Body of pancreas (tissue), 4 donors: ENCODE data around the gene C16orf95.

ENCODE experiments used
- CTCF ChIP-seq, 7 experiments: fragments of 450-650 bp in 4 of 7; fragments of 200-600 bp in 3 of 7; sonication (generic) in 3 of 7; IDR thresholded peaks; one replicate each; pipeline ENCODE4 v1.5.1; 2016 to 2019; ENCODE audit warnings: antibody characterized with exemption in 7 of 7
- POLR2A ChIP-seq, 3 donors: fragments of 450-650 bp; IDR thresholded peaks; one replicate each; pipeline ENCODE4 v1.6.1; 2016; ENCODE audit warnings: antibody characterized with exemption in 3 of 3, mild to moderate bottlenecking in 2 of 3

- TF ChIP-seq CTCF (IDR thresholded peaks at IDR 0.05) (no peak), POLR2A (IDR thresholded peaks at IDR 0.05) (no peak)
Observed at GRCh38 chr16:87327798-87328495, 10.8 kb upstream of the C16orf95 start.
